ENCODE results near the gene UBAC2. TPM values are rescaled to one million over a fixed set of nuclear protein-coding genes. Genes with fewer than 3 reads are reported as not detected.
A peak's percentile ranks its signal among the peaks of the same experiment; 100 is the strongest.

UBAC2 gene
- total and polyA plus RNA-seq, 9 donors = 38.7 to 87.5 (median 48.0) TPM

GRCh38 chr13:99316657-99317256 is 116.1 kb downstream of the UBAC2 start:
- 44 to 53% (median 46%) methylated on average over 6 of the region's 6 CpGs for WGBS, 3 donors
- no peaks in the 10 kb centered on the region for H3K9me3 ChIP-seq
- no peak overlapping the region for H3K4me3 ChIP-seq
- peak overlapping the region in 1 of 2 donors; percentile 2 for H3K27ac ChIP-seq
- H3K36me3 ChIP-seq = no peaks in the 10 kb centered on the region
- no peaks in the 10 kb centered on the region for H3K27me3 ChIP-seq
- H3K4me1 ChIP-seq (ENCODE audit: insufficient read depth) = peaks cover 14% of the 10 kb centered on the region
- intact Hi-C loops (cut with DNase I) = no loop called here
- peak in 4 of 5 donors; percentile 54 to 65 (median 57) for DNase-seq
- TF ChIP-seq EP300 (IDR thresholded peaks at IDR 0.05) (no peak), POLR2A (IDR thresholded peaks at IDR 0.05) (no peak), CTCF (IDR thresholded peaks at IDR 0.05) (no peak)

- H3K4me3 ChIP-seq = no peak overlapping the region
- no peak for TF ChIP-seq POLR2A (IDR thresholded peaks at IDR 0.05)
- TF ChIP-seq CTCF (IDR thresholded peaks at IDR 0.05) = no peak
- TF ChIP-seq EP300 (IDR thresholded peaks at IDR 0.05) = no peak
- H3K27me3 ChIP-seq = no peaks in the 10 kb centered on the region
- no peak overlapping the region for H3K27ac ChIP-seq
- intact Hi-C loops (cut with DNase I) = no loop called here
- peaks cover 7% of the 10 kb centered on the region for H3K4me1 ChIP-seq (ENCODE audit: insufficient read depth)
- 41 to 49% (median 47%) methylated on average over 5 of the region's 5 CpGs for WGBS, 3 donors
- no peaks in the 10 kb centered on the region for H3K36me3 ChIP-seq
- H3K9me3 ChIP-seq = no peaks in the 10 kb centered on the region
- no peak for DNase-seq
Measured at GRCh38 chr13:99320693-99321481, 120.2 kb downstream of the UBAC2 start.

- Histone ChIP-seq H3K4me3 (no peak overlapping the region), H3K36me3 (no peaks in the 10 kb centered on the region), H3K9me3 (no peaks in the 10 kb centered on the region), H3K27me3 (no peaks in the 10 kb centered on the region), H3K27ac (no peak overlapping the region), H3K4me1 (ENCODE audit: insufficient read depth) (peaks cover 6% of the 10 kb centered on the region)
- DNase-seq = no peak
- TF ChIP-seq POLR2A (IDR thresholded peaks at IDR 0.05) (no peak), CTCF (IDR thresholded peaks at IDR 0.05) (no peak), EP300 (IDR thresholded peaks at IDR 0.05) (no peak)
- intact Hi-C loops (cut with DNase I) = no loop called here
Measured at GRCh38 chr13:99321709-99322108, 121.1 kb downstream of the UBAC2 start.

- Histone ChIP-seq H3K9me3 (no peaks in the 10 kb centered on the region), H3K27me3 (no peaks in the 10 kb centered on the region), H3K4me1 (ENCODE audit: insufficient read depth) (peaks cover 4% of the 10 kb centered on the region), H3K36me3 (no peaks in the 10 kb centered on the region), H3K27ac (no peak overlapping the region), H3K4me3 (no peak overlapping the region)
- 61 to 75% (median 68%) methylated on average over 10 of the region's 10 CpGs for WGBS, 3 donors
- DNase-seq = no peak
- intact Hi-C loops (cut with DNase I) = no loop called here
- TF ChIP-seq POLR2A (IDR thresholded peaks at IDR 0.05) (no peak), CTCF (IDR thresholded peaks at IDR 0.05) (no peak), EP300 (IDR thresholded peaks at IDR 0.05) (no peak)
Measured at GRCh38 chr13:99322297-99323103, 121.8 kb downstream of the UBAC2 start.
